Activated T-helper 1 cell treated with anti-CD3 and anti-CD28 coated beads, Interleukin-2, amount 50 U/mL, for 16 hours (primary cell): ENCODE measurements around the gene SLC29A2.
"Not testable (repeated sequence)": the region's sequence is repeated elsewhere in the genome, so short reads cannot be mapped to it uniquely, and the experiment has no call there.

ENCODE experiments used
- DNase-seq, 2 donors: peaks; one replicate each; pipeline ENCODE4 v3.0.0-alpha.2; 2020; ENCODE audit warnings: low read depth in 1 of 2, low spot score in 1 of 2

The SLC29A2 gene

DNA sequence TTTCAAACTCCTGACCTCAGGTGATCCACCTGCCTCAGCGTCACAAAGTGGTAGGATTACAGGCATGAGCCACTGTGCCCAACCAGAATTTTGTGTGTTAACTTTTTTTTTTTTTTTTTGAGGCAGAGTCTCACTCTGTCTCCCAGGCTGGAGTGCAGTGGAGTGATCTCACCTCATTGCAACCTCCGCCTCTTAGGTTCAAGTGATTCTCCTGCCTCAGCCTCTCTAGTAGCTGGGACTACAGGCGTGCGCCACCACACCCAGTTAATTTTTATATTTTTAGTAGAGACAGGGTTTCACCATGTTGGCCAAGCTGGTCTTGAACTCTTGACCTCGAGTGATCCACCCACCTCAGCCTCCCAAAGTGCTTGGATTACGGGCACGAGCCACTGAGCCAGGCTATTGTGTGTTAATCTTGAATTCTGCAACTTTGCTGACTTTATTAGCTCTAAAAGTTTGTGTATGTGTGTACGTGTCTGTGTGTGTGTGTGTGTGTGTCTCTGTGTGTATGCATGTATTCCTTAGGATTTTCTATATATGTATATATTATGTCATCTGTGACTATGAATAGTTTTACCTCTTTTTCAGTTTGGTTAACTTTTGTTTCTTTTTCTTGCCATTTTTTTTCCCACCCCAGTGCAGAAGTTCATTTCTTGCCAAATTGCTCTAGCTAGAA is 20.9 kb downstream of the SLC29A2 start:
- DNase-seq: not testable (repeated sequence)

DNA sequence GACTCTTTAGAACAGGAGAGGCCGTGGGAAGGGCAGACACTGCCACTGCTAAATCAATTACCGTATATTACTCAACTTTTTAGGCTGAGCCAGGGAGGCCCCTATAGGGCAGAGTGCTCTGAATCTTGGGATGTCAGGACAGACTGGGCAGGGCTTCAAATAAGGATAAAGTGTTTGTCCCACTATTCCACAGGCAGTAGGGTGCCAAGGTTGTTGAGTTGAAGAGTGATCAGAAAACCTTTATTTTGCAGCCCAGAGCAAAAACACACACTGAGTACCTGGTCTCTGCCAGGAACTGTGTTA is 22.5 kb downstream of the SLC29A2 start:
- DNase-seq: no peak

DNA sequence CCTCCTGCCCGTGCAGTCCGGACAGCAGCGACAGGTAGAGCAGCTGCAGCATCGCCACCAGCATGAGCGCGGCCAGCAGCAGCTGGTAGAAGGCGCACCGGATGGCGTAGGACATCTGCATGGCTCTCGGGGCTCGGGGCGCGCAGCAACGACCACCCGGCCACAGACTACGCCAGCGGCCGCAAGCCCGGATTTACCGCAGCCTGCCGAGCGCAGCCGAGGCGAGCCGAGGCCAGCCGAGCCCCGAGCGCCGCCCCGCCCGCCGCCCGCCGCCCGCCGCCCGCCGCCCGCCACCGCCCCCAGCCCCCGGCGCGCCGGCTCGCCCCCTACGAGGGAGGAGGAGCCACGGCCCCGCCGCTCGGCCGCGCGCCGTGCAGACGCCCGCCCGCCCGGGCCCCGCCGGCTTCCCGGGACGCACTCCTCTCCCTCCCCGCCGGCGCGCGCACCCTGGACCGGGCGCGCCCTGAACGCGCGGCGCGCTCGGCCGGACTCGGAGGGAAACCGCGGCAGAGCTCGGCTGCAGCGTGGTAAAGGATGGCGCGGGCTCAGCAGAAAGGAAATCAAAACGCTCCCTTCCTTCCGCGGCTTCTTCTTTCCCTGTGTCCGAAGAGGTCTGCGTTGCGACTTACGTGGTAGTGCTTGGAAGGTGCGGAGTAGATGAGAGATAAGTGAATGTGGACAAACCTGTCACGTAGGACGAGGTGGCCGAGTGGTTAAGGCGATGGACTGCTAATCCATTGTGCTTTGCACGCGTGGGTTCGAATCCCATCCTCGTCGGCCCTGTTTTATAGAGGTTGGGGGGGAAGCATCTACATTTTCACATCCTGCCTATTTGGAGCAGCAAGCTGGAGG is 23.9 kb downstream of the SLC29A2 start, which contains the start of gene B4GAT1:
B4GAT1 (minus strand) TSS at position 205 of the 852 bp plus-strand sequence; CDS start at position 121, 84 bp downstream.
- peak; percentile 59 to 69 for DNase-seq

DNA sequence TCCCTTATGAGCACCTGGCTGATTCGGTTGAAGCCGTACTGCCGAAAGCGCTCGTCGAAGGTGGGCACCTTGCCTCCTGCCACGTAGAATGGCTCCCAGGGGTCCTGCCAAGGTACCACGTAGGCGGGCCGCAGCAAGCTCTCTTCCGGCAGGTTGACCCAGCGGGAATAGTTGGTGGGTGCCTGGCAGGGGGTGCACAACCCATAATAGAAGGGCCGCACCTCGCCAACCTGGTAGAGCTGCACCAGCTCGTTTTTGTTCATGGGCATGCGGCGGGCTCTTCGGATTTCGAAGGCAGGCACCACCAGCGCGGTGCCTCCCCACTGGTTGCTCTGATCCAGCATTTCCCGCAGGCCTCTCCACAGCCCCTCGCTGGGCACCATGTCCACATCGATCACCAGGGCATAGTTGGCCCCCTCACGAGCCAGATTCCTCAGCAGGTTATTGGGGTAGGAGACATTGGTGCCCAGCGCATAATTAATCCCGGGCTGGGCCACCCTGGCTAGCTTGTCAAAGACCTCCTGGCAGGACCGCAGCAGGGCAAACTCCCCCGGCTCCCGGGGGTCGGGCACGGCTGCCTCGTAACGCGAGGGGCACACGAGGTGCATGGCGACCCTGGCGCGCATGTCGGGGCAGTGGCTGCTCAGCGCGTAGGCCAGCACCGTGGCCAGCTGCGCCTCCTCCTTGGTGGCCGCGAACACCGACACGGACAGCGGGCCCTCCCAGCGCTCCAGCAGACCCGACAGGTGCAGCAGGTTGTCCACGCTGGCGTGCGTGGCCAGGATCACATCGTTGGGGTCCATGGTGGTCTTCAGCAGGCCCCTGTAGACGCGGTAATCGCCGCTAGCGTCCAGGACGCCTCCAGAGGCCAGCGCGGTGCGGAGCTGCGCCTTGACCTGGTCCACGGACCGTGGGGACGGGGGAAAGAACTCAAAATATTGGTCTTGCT is 24.8 kb downstream of the SLC29A2 start:
- DNase-seq: no peak

DNA sequence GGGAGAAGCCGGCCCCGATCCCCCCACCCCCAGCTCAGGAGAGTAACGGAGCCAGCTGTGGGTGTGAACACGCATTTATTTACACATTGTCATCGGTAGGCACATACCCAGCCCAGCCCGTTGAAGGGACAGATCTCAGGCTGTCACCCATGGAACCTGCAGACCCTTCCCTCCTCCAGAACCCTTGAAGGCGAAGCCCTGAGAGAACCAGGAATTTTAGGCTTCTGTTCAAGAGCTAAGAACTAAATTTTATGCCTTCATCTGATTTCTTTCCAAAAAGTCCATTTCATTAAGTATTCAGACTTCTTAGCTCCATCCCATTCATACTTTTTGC is 26.3 kb downstream of the SLC29A2 start:
- DNase-seq: no peak

DNA sequence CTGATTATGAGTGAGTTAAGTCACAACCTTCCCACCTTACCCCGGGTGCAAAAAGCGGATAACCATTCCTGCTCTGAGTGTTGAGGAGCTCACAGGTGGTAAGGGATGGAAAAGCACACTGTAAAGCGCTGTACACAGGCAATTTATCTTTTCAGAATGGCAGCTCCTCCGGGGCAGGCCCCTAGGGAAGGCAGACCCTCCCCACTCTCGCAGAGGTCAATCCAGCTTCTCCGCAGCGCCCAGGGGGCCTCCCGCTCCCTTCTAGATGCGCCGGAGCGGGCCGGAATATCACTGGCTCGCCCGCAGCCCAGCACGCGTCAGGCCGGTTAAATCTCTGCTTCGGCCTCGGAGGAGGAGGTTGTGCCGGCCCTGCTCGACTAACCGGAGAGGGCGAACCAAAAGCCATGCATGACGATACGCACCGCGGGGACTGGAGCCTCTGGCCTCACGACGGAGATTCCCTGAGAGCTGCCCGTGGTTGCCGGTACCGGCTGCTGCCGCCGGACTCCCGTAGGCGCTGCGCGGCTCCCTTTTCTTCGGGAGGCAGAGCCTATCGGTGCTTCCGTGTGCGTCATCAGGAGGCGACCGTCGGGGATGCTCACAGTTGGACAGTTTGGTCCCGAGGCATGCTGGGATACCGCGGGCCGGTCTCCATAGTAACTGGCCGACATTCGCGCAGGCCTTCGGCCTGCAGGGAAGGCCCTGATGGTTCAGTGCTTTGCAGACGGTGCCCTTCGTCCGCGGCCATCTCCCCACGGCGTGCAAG is 26.8 kb downstream of the SLC29A2 start, which contains the start of gene BRMS1:
BRMS1 (minus strand) TSS at position 555 of the 766 bp plus-strand sequence. CDS start 2,870 bp downstream, outside the sequence.
- peak; percentile 90 to 95 for DNase-seq

DNA sequence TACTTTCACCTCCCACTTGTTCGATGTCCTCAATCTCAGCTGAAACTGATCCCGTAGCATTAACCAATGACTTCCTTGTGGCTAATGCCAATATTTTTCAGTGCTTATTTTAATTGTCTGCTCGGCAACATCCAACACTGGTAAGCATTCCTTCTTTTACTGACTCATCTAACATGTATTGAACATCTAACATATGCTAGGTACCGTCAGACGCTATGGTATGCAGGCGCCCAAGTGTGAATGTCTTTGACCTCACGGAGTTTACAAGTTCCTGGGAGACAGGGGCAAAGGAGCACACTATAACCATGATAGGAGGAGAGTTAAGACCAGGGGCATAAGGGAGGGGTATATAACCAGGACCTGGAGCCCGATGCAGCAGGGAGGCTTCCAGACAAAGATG is 28.4 kb downstream of the SLC29A2 start:
- no peak for DNase-seq

DNA sequence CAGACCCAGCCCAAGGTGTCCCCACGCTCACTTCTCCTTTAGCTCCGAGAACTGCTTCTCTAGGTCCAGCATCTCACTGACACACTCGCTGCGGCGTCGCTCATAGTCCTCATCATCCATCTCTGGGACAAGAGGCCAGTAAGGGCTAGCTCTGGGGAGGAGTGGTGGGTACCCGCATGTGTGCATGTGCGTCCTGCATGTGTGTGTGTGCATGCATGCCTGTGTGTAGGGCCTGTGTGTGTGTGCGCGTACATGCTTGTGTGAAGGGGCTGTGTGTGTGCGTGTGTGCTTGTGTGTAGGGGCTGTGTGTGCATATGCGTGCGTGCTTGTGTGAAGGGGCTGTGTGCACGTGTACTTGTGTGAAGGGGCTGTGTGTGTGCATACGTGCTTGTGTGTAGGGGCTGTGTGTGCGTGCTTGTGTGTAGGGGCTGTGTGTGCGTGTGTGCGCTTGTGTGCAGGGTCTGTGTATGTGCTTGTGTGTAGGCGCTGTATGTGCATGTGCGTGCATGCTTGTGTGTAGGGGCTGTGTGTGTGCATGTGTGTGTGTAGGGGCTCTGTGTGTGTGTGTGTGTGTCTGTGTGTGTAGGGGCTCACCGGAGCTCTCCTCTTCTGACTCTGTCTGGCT is 29.9 kb downstream of the SLC29A2 start:
- no peak for DNase-seq

DNA sequence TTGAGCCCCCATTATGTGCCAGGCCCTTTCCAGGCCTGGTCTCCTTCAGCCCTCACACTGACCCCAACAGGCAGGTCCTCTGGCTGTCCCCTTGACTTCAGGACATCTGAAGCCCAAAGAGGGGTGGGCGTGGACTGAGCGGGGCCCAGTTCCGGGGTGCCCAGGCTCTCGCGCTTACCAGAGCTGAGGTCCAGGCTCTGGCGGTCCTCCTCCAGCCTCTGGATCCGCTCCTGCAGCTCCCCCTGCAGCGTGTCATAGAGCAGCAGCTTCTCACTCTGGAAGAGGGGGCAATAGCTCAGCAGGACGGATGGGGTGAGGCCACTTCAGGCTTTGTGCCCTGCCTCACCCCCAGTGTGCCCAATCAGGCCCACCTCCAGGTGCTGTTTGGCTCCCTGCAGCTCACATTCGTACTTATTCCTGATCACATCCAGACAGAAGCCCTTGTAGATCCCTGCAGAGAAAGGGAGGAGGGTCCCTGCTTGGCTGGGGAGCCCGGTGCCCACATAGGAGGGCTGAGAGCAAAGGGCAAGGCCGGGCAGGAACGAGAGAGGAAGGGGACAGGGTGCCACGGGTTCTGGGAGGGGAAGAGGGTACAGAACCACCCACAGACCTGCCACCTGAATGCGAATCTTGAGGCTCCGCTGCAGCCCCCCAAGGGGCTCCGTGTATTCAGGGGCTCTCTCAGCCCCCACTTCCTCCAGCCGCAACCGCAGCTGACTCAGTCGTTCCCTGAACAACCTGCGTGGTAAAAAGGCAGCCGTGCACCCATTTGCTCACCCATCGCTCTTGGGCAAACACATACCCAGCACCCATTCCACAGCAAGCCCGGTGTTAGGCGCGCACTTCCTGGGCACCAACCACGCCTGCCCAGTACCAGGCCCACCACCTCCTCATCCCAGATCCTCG is 30.7 kb downstream of the SLC29A2 start:
- DNase-seq: no peak

DNA sequence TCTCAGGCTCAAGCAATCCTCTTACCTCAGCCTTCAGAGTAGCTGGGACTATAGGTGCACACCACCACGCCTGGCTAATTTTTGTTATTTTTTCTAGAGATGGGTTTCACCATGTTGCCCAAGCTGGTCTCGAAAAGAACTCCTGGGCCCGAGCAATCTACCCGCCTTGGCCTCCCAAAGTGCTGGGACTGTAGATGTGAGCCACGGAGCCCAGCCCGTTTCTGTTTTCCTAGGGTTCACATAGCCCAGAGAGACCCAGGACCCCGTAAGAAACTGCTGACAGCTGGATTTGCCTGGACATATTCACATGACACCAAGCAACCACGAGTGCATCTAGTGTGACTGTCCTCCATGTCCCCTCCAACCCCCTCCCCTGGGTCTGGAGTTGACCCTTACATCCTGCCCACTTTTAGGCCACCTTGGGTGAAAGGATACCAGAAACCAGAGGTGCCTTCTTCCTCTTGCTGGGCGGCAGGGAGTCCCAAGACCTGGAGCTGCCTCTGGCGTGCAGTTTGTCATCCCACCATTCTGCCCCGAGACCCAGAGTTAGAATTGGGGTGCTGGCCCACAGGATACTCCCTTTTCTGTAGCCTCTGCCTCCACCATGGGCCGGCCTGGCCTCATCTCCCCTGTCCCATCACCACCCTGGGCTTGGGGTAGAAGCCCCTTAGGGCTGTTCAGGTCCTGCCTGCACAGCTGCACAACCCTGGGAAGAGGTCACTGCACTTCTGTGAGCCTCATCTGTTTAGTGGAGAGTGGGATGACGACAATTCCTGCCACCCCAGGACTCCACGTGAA is 31.7 kb downstream of the SLC29A2 start:
- DNase-seq: no peak

DNA sequence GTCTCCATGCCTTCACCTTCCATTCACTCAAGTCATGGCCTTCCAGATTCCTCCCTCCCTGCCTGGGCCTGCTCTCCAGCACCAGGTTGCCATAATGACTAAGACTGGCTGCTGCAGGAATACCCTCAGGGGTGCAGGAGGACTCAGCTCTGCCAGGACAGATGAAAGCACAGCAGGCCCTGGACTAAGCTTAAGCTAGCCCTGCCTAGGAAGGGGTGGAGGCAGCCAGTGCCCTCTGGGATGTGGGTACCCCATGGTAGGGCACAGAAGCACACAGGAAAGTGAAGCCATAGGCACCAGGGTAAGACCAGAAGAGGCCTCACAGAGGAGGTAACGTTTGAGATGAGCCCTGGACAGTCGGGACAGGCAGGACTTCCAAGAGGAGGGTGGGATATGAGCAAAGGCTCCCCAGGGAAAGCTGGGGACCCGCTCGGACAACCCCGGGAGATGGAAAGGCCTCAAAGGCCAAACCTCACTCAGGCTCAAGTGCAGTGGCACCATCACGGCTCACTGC is 32.3 kb downstream of the SLC29A2 start:
- DNase-seq: no peak

DNA sequence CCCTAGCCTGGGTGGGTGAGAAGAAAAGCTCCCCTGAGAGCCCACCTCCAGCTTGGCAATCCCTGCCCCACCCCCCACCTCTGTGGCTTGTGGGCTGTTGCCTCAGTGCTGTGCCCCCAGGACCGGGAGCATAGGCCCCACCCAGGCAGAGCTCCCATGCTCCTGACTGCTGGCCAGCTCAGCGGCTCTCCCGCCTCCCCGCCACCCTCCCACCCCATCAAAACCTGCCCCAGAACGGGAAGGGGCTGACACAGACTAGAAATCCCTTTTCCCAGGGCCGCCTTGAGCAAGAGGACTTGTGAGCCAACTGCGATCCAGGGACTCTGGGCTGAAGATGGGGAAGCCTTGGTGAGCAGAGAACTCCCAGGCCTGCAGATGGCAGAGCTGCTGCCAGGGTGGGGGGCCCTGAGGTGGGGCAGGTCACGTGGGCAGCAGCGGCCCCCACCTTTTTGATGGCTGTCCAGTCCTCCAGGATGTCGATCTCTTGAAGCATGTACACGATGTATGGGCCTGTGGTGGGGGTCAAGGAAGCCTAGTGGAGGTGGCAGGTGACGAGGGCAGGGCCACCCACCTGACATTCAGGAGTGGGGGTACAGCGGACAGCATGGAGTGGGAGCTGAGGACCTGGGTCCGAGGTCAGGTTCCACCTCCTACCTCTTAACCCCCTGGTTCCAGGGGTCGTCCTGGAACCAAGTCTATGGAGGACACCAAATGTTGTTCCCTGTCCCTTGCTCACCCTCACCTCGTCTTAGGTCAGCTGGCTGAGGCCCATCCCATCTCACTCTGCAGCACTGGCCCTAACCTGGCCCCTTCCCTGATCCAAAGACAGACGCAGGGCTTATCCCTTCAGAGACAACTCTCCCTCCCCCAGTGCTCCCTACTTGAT is 33.0 kb downstream of the SLC29A2 start:
- no peak for DNase-seq

DNA sequence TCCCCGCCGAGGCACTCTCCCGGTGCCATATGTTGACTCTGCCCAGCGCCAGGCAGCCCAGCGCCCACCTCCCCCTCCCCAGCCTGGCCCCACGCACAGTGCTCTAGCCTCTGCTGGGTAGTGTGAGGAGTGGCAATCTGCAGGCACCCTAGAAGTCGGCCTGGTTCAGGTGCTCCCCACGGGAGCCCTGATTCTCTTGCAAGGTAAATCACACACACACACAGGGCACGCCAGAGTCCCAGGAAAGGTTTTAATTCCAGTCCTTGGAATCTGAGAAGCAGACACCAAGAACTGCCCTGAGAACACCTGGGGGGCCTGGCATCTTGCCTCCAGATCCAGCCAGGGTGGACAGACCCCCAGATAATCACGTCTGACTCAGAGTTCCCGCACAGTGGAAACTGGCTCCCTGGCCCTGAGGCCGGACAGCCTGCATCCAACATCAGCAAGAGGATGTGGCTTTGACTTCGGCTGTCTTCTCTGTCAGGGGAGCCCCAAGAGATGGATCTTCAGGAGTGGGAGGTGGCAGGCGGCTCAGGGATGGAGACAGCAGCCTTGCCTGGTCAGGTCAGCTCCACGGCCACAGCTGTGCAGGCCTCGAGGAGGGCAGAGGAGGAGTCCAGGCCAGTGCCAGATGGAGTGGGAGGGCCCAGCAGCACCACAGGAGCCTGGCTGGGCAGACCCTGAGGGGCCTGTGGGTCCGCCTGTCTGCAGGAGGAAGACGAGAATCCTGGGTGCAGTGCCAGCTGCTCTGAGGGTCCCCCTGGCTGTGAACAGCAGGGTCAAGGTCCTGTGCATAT is 34.3 kb downstream of the SLC29A2 start:
- no peak for DNase-seq

DNA sequence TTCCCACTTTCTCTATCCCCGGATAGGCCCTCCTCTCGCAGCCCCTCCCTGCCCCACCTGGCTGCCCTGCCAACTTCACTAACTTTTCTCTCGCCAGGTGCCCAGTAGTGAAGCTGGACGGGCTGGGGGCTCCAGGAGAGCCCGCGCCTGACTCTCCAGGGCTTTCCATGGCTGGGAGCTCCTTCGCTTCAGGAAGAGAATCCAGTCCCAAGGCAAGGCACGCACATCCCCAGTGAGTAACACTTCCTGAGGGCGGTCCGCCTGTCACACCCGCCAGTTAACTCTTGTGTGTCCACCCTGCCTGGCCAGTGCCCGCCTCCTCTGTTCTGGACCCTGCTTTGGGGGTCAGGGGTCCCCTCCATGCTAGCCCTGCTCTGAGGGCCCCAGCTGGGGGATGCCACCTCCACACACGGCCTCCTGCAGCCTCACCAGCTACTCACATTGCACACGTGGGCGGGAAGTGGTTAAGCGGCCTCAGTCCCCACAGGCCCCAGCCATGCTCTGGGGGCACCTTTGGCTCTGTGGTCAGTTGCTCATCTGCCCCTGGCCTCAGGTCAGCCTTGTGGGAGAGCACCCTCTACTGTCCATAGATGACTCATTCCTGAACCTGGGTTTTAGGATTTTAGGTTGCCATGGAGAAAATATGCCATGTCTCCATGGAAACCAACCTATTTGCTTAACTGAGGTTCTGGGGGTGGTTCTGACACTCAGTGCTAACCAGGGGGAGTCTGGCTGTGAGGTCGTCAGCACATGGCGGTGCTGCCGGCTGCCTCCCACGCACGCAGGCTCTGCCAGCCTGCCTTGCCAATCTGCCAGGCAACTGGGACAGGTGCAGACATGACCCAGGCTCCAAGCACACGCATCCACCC is 35.1 kb downstream of the SLC29A2 start, which contains the start of gene RIN1:
RIN1 (minus strand) TSS at position 201 of the 869 bp plus-strand sequence; CDS start at position 169, 32 bp downstream.
- DNase-seq: no peak

DNA sequence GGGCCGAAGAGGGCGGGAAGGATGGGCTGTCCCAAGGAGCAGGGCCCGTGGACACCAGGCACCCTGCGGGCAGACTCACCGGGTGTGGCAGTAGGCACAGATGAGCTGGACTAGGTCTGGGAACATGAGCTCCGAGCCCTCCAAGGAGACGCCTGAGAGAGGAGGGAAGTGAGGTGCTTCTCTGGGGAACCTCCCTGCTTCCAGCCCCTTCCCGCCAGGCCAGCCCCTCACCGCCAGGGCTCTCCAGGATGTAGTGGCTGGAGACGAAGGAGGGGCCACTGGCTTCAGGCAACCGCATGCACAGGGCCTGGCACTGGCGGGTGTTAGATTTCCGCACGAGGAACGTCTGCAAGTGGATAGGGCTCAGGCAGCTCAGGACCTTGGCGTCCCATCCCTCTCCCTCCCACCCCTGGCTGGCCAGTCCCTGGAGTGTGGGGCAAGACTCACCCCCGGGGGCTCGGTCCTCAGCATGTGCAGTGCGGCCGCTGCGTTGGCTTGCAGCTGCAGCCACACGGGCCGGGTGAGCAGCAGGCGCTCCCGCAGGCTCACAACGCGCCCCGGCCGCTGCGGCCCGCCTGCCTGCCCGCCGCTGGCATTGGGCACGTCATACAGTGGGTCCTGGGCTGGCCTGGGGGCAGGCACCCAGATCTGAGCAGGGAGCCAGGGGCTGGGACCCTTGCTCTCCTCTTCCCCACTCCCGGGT is 35.9 kb downstream of the SLC29A2 start:
- DNase-seq: no peak
